Tibial artery (tissue), 4 donors: ENCODE measurements around the gene FADS3.

Experiments
- DNase-seq, 2 donors: peaks; one replicate each; pipeline ENCODE4 v3.0.0-alpha.2; 2019
- H3K27ac ChIP-seq, 2 donors: fragments of 200-600 bp; sonication (generic) in 1 of 2; 1 replicate in 1 of 2; 2 replicates in 1 of 2; pipeline ENCODE4 v1.5.1; 2018 to 2019; ENCODE audit warnings: mild to moderate bottlenecking in 1 of 2
- H3K27me3 ChIP-seq, 2 donors: fragments of 200-600 bp; sonication (generic) in 1 of 2; one replicate each; pipeline versions ENCODE4 v1.5.1 to v1.6.0; 2016 to 2019
- H3K36me3 ChIP-seq, 3 donors: fragments of 200-600 bp; sonication (generic) in 2 of 3; one replicate each; pipeline ENCODE4 v1.5.1; 2016 to 2019; ENCODE audit warnings: mild to moderate bottlenecking in 2 of 3
- H3K4me1 ChIP-seq, 4 donors: fragments of 200-600 bp; sonication (generic) in 2 of 4; 1 replicate in 3 of 4; 2 replicates in 1 of 4; pipeline ENCODE4 v1.5.1; 2016 to 2019
- H3K4me3 ChIP-seq, 2 donors: fragments of 200-600 bp; sonication (generic) in 1 of 2; 1 replicate in 1 of 2; 2 replicates in 1 of 2; pipeline ENCODE4 v1.5.1; 2018 to 2019; ENCODE audit warnings: mild to moderate bottlenecking in 2 of 2
- H3K9me3 ChIP-seq, 3 donors: fragments of 200-600 bp; sonication (generic) in 1 of 3; one replicate each; pipeline ENCODE4 v1.5.1; 2016 to 2019
- intact Hi-C: fragments of 100-400 bp; cut with DNase I; formaldehyde crosslinking; loops from one replicate; pipeline ENCODE4 v1.15.0; 2023; ENCODE audit warnings: low total_unique reads
- TF ChIP-seq, protein P1 (sequence below), 2 experiments: fragments of 200-600 bp in 1 of 2; fragments of 450-650 bp in 1 of 2; IDR thresholded peaks; one replicate each; pipeline ENCODE4 v1.5.1; 2017 to 2019; ENCODE audit warnings: antibody characterized with exemption in 2 of 2, mild to moderate bottlenecking in 1 of 2, moderate library complexity in 1 of 2

FADS3 gene

DNA sequence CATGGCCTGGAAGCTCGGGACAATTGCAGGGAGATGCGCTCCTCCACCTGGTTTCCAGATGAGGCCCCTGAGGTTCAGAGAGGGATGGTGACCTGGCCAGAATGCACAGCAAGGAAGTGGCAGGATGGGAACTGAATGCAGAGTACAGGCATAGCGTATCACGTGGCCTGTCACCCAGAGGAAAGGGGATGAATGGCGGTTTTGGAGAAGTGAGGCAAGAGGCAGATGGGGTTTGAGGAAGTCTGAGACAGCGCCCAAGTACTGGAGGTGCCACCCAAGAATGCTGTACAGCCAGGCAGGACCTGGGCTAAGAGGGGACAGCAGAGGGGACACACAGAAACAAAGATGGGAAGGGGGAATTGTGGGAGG, 21.2 kb upstream of the FADS3 start:
- peaks cover 0 to 19% (median 4%) of the 10 kb centered on the region in 4 donors for H3K4me1 ChIP-seq
- H3K27me3 ChIP-seq: no peaks in the 10 kb centered on the region
- peak; percentile 70 to 73 for DNase-seq

DNA sequence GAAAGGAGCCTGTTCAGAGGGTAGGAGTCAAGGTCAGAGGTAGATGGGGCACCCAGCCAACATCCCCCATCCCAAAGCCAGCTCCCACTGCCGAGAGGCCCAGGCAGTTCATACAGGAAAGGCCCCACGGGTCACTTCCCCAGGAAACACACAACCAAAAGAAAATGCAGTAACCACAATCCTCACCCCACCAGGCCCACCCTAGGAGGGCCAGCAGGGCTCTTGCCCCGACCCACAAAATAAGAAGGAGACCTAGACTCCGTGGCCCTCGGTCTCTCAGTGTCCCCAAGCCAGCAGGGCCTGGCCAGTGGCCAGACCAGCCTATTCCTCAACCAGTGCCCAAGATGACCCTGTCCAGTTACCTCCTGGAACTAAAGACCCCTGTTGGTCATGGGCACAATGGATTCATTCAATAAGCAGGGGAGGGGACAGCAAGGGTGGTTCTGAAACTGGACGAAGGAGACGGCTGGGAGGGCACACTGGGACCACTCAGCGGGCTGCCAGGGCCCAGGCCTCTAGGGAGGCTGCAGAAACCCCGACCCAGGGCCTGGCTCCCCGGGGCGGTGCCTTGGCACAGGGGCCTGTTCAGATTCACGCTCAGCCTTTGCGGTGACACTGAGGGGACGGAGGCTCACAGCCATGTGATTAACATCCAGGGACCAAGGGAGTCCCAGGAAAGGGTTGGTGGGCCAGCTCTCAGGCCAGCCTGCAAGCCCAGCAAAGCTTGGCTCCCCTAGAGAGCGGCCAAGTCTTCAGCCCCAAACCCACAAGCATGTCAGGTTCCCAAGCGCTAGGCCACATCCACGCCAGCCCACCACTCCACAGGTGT, 20.6 kb upstream of the FADS3 start:
- Histone ChIP-seq H3K27ac (no peak overlapping the region), H3K9me3 (no peaks in the 10 kb centered on the region), H3K4me1 (peaks cover 0 to 17% (median 2%) of the 10 kb centered on the region in 4 donors), H3K36me3 (peaks cover 0 to 10% (median 7%) of the 10 kb centered on the region in 3 donors), H3K27me3 (no peaks in the 10 kb centered on the region), H3K4me3 (no peak overlapping the region)
- DNase-seq: peak; percentile 24 to 61
- TF ChIP-seq, protein P1, sequence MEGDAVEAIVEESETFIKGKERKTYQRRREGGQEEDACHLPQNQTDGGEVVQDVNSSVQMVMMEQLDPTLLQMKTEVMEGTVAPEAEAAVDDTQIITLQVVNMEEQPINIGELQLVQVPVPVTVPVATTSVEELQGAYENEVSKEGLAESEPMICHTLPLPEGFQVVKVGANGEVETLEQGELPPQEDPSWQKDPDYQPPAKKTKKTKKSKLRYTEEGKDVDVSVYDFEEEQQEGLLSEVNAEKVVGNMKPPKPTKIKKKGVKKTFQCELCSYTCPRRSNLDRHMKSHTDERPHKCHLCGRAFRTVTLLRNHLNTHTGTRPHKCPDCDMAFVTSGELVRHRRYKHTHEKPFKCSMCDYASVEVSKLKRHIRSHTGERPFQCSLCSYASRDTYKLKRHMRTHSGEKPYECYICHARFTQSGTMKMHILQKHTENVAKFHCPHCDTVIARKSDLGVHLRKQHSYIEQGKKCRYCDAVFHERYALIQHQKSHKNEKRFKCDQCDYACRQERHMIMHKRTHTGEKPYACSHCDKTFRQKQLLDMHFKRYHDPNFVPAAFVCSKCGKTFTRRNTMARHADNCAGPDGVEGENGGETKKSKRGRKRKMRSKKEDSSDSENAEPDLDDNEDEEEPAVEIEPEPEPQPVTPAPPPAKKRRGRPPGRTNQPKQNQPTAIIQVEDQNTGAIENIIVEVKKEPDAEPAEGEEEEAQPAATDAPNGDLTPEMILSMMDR (IDR thresholded peaks at IDR 0.05): no peak
- intact Hi-C loops: no loop called here

More for the DNA sequence above, 21.2 kb upstream of the FADS3 start:
- intact Hi-C loops: no loop called here
- Histone ChIP-seq H3K4me3 (no peak overlapping the region), H3K36me3 (peaks cover 0 to 4% (median under 1%) of the 10 kb centered on the region in 3 donors), H3K9me3 (no peaks in the 10 kb centered on the region), H3K27ac (no peak overlapping the region)
- TF ChIP-seq, protein P1 (IDR thresholded peaks at IDR 0.05): no peak

DNA sequence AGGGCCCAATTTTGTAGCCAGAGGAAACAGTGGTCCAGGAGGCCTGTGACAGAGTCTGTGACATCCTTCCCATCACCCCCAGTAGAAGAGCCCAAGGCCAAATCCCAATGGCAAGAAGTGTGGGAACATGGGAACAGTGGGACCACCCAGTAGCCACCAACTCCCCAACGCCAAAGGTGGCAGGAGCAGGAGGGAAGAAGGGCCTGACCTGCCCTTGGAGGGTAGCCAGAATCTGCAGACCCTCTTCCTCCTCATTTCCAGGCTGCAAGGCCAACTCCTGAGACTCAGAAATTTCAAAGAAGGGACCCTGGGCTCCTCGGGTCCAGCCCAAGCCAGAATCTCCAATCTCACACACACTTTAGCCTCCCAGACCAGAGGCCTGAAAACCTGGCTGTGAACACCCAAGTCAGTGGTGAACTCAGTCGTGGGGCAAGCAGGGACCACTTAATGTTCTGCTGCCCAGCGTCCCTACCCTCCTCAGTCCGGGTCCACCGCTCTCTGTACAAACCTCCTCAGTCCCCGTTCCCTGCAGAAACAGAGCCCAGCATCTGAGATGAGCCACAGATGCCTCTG, 19.9 kb upstream of the FADS3 start:
- no peak overlapping the region for H3K4me3 ChIP-seq
- intact Hi-C loops: no loop called here
- H3K4me1 ChIP-seq: peaks cover 0 to 11% (median 0%) of the 10 kb centered on the region in 4 donors
- TF ChIP-seq, protein P1 (IDR thresholded peaks at IDR 0.05): no peak
- DNase-seq: peak in 1 of 2 donors; percentile 46
- no peak overlapping the region for H3K27ac ChIP-seq
- no peaks in the 10 kb centered on the region for H3K9me3 ChIP-seq
- peaks cover 0 to 17% (median 14%) of the 10 kb centered on the region in 3 donors for H3K36me3 ChIP-seq
- H3K27me3 ChIP-seq: no peaks in the 10 kb centered on the region

DNA sequence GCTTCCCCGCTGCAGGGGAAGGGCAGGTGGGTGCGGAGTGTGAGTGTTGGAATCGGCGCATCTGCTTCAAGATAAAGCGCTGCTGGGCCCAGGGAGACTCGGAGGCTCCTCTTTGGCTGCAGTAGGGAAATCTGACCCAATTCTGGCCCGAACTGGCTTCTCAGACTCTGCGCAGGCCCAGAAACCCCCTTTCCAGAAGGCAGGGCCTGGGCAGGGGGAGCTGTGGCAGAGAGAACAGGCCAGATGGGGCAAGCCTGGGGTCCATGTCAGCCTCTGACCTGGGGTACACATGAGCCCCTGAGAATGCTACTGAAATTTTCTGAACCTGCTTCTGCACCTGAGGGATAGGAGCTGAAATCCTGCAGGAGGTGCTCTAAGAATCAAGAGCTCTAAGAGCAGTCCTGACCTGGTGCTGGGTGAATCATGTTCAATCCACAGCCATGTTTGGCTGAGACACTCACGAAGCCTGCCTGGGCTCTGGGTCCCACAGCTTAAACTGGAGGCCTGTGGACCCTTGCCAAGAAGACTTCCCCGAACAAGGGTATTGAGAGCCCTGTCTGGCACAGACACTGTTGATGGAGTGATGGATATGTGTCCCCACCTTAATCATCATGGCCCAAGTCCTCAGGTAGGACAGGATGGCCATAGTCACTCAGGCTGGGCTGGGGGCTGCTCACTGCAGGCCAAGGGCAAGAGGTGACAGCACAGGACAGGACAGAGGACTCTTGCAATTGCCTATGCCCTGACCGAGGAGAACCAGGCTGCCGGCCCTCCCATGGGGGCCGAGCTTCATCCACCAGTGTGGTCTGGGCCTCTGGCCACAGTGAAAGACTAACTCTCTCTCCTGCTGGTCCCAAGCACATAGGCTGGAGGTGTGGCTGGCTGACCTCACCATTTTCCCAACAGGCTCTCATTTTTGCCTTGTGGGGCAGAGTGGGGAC, 19.1 kb upstream of the FADS3 start:
- no peak overlapping the region for H3K27ac ChIP-seq

More for the DNA sequence above, 19.1 kb upstream of the FADS3 start:
- TF ChIP-seq, protein P1 (IDR thresholded peaks at IDR 0.05): no peak
- peak in 1 of 2 donors; percentile 31 for DNase-seq
- Histone ChIP-seq H3K27me3 (no peaks in the 10 kb centered on the region), H3K36me3 (peaks cover 0 to 24% (median 21%) of the 10 kb centered on the region in 3 donors), H3K4me3 (no peak overlapping the region), H3K9me3 (no peaks in the 10 kb centered on the region), H3K4me1 (peaks cover 0 to 11% (median 0%) of the 10 kb centered on the region in 4 donors)
- intact Hi-C loops: no loop called here
